Natural killer cell (primary cell): Measurements from ENCODE around the gene MIPEP. TPM values are rescaled to one million over a fixed set of nuclear protein-coding genes. Genes with fewer than 3 reads are reported as not detected.

Experiments
- ATAC-seq, 3 donors: fragments of 150-1000 bp in 2 of 3; fragments of 200-7000 bp in 1 of 3; cut with Tn5 transposase; 1 replicate in 1 of 3; 2 replicates in 2 of 3; pipeline ENCODE4 v1.10.0; 2021; ENCODE audit warnings: mild to moderate bottlenecking in 2 of 3, moderate library complexity in 2 of 3
- DNase-seq, 2 donors: peaks; one replicate each; pipeline versions ENCODE4 v3.0.0 to v3.0.0-alpha.2; 2013 to 2021; ENCODE audit warnings: mixed read lengths in 1 of 2
- H3K27ac ChIP-seq: one replicate; pipeline ENCODE4 v1.5.1; 2013; ENCODE audit warnings: mild to moderate bottlenecking, low read length
- H3K27me3 ChIP-seq: one replicate; pipeline ENCODE4 v1.6.1; 2013; ENCODE audit warnings: low read length; ENCODE audit not compliant: control insufficient read depth, insufficient read depth
- H3K36me3 ChIP-seq: one replicate; pipeline ENCODE4 v1.6.1; 2013; ENCODE audit warnings: low read length; ENCODE audit not compliant: control insufficient read depth, insufficient read depth
- H3K4me1 ChIP-seq: one replicate; pipeline ENCODE4 v1.6.1; 2013; ENCODE audit warnings: low read length; ENCODE audit not compliant: control insufficient read depth, insufficient read depth
- H3K4me3 ChIP-seq: one replicate; pipeline ENCODE4 v1.5.1; 2013; ENCODE audit warnings: low read length
- H3K9me3 ChIP-seq: one replicate; pipeline ENCODE4 v1.6.1; 2013; ENCODE audit warnings: low read length; ENCODE audit not compliant: control insufficient read depth, insufficient read depth
- H3K27ac Mint-ChIP-seq, 2 donors: one replicate each; pipeline ENCODE4 v1.8.0; 2022; ENCODE audit warnings: mild to moderate bottlenecking in 2 of 2, mixed read lengths in 2 of 2, moderate library complexity in 1 of 2
- H3K27me3 Mint-ChIP-seq, 2 donors: one replicate each; pipeline ENCODE4 v1.8.0; 2022; ENCODE audit warnings: low read depth in 2 of 2, mixed read lengths in 2 of 2
- H3K36me3 Mint-ChIP-seq: one replicate; pipeline ENCODE4 v1.8.0; 2022; ENCODE audit warnings: mixed read lengths
- H3K4me1 Mint-ChIP-seq, 2 donors: one replicate each; pipeline ENCODE4 v1.8.0; 2022; ENCODE audit warnings: mixed read lengths in 2 of 2
- H3K4me3 Mint-ChIP-seq: one replicate; pipeline ENCODE4 v1.8.0; 2022; ENCODE audit warnings: mild to moderate bottlenecking, moderate library complexity, mixed read lengths
- H3K9me3 Mint-ChIP-seq, 2 donors: one replicate each; pipeline ENCODE4 v1.8.0; 2022; ENCODE audit warnings: mixed read lengths in 2 of 2
- CTCF ChIP-seq: fragments of 200-600 bp; IDR thresholded peaks from one replicate; pipeline ENCODE4 v1.8.0; 2022; ENCODE audit warnings: antibody characterized with exemption
- WGBS: methylation state at CpG from one replicate; pipeline ENCODE4 v1.1.7; 2013; ENCODE audit warnings: missing lambda C conversion rate; ENCODE audit not compliant: insufficient coverage; 5-methylcytosine and 5-hydroxymethylcytosine counted together
- intact Hi-C: fragments of 100-400 bp; cut with micrococcal nuclease; formaldehyde crosslinking; loops from one replicate; pipeline ENCODE4 v1.14.2; 2022
- total RNA-seq, 4 donors: library from RNA; stranded (reverse); fragments of 120-200 nt in 1 of 4; gene quantifications; one replicate each; pipeline versions ENCODE4 v1.2.3 to v1.2.4, GENCODE V29; 2013 to 2022

MIPEP gene
- total RNA-seq, 3 donors from 2014 or later (not counting 1 experiment from before 2014, with no cell fraction given) = 9.7 to 10.1 (median 9.7) TPM

- intact Hi-C loops = no loop called here
- H3K4me3 Mint-ChIP-seq = no peak overlapping the region
- no peak overlapping the region for H3K27ac Mint-ChIP-seq
- Histone ChIP-seq H3K4me1 (no peaks in the 10 kb centered on the region), H3K36me3 (no peaks in the 10 kb centered on the region), H3K27me3 (no peaks in the 10 kb centered on the region), H3K27ac (no peak overlapping the region), H3K4me3 (no peak overlapping the region), H3K9me3 (no peaks in the 10 kb centered on the region)
- TF ChIP-seq CTCF = no peak
- peak in 1 of 2 donors; percentile 70 for DNase-seq
- H3K4me1 Mint-ChIP-seq = peaks cover 7% of the 10 kb centered on the region in 2 donors
- ATAC-seq = peak; percentile 24 to 48 (median 41)
- WGBS = 75% methylated on average over 6 of the region's 8 CpGs
- no peaks in the 10 kb centered on the region for H3K9me3 Mint-ChIP-seq
- no peaks in the 10 kb centered on the region for H3K36me3 Mint-ChIP-seq
- H3K27me3 Mint-ChIP-seq = no peaks in the 10 kb centered on the region
These were observed 145.7 kb downstream of the MIPEP start for GRCh38 chr13:23743278-23744076.

- WGBS = 91% methylated on average over 3 of the region's 4 CpGs
- Mint-ChIP-seq H3K36me3 (no peaks in the 10 kb centered on the region), H3K27ac (no peak overlapping the region), H3K4me1 (peaks cover 7% of the 10 kb centered on the region in 2 donors), H3K9me3 (no peaks in the 10 kb centered on the region), H3K27me3 (no peaks in the 10 kb centered on the region), H3K4me3 (no peak overlapping the region)
- intact Hi-C loops = no loop called here
- TF ChIP-seq CTCF = no peak
- Histone ChIP-seq H3K9me3 (no peaks in the 10 kb centered on the region), H3K36me3 (no peaks in the 10 kb centered on the region), H3K4me3 (no peak overlapping the region), H3K27ac (no peak overlapping the region), H3K27me3 (no peaks in the 10 kb centered on the region), H3K4me1 (no peaks in the 10 kb centered on the region)
- DNase-seq = no peak
- no peak for ATAC-seq
These were observed 147.2 kb downstream of the MIPEP start for GRCh38 chr13:23741879-23742510.

GRCh38 chr13:23740002-23740401 lies 149.2 kb downstream of the MIPEP start:
- Mint-ChIP-seq H3K4me1 (peaks cover 7% of the 10 kb centered on the region in 2 donors), H3K9me3 (no peaks in the 10 kb centered on the region), H3K27me3 (no peaks in the 10 kb centered on the region), H3K27ac (no peak overlapping the region), H3K4me3 (no peak overlapping the region), H3K36me3 (no peaks in the 10 kb centered on the region)
- Histone ChIP-seq H3K27me3 (no peaks in the 10 kb centered on the region), H3K4me1 (no peaks in the 10 kb centered on the region), H3K9me3 (no peaks in the 10 kb centered on the region), H3K4me3 (no peak overlapping the region), H3K27ac (no peak overlapping the region), H3K36me3 (no peaks in the 10 kb centered on the region)
- DNase-seq (no peak), ATAC-seq (no peak)
- intact Hi-C loops = no loop called here
- 93% methylated on average over 4 of the region's 4 CpGs for WGBS
- TF ChIP-seq CTCF = no peak
